Dendritic cell treated with granulocyte-macrophage colony-stimulating factor and Interleukin-4, amounts not matched to agents 40 ng/mL and 50 ng/mL, for 4 days (primary cell): Measurements from ENCODE around the gene HS3ST6.

Experiments used
- H3K27ac Mint-ChIP-seq: one replicate; pipeline ENCODE4 v1.8.0; 2022; ENCODE audit warnings: mild to moderate bottlenecking, mixed read lengths
- H3K27me3 Mint-ChIP-seq: one replicate; pipeline ENCODE4 v1.8.0; 2022; ENCODE audit warnings: mild to moderate bottlenecking, mixed read lengths
- H3K36me3 Mint-ChIP-seq: one replicate; pipeline ENCODE4 v1.8.0; 2022; ENCODE audit warnings: low read depth, mixed read lengths
- H3K4me1 Mint-ChIP-seq: one replicate; pipeline ENCODE4 v1.8.0; 2022; ENCODE audit warnings: low read depth, mixed read lengths
- H3K4me3 Mint-ChIP-seq: one replicate; pipeline ENCODE4 v1.8.0; 2022; ENCODE audit warnings: mild to moderate bottlenecking, moderate library complexity, mixed read lengths
- H3K9me3 Mint-ChIP-seq: one replicate; pipeline ENCODE4 v1.8.0; 2022; ENCODE audit warnings: mixed read lengths
- intact Hi-C: fragments of 100-400 bp; cut with micrococcal nuclease; formaldehyde crosslinking; loops from one replicate; pipeline ENCODE4 v1.15.0; 2022

Gene HS3ST6

GRCh38 chr16:1912215-1912543 lies 6.0 kb downstream of the HS3ST6 start:
- intact Hi-C loops, result no loop called here
- H3K27me3 Mint-ChIP-seq, result peaks cover 65% of the 10 kb centered on the region

GRCh38 chr16:1911467-1912214 lies 6.6 kb downstream of the HS3ST6 start:
- Mint-ChIP-seq H3K36me3 (no peaks in the 10 kb centered on the region), H3K27me3 (peaks cover 63% of the 10 kb centered on the region), H3K9me3 (no peaks in the 10 kb centered on the region), H3K27ac (no peak overlapping the region), H3K4me3 (no peak overlapping the region), H3K4me1 (no peaks in the 10 kb centered on the region)
- intact Hi-C loops, result no loop called here

More at GRCh38 chr16:1912215-1912543, 6.0 kb downstream of the HS3ST6 start:
- no peaks in the 10 kb centered on the region for H3K9me3 Mint-ChIP-seq
- no peak overlapping the region for H3K4me3 Mint-ChIP-seq
- H3K4me1 Mint-ChIP-seq, result no peaks in the 10 kb centered on the region
- no peak overlapping the region for H3K27ac Mint-ChIP-seq
- H3K36me3 Mint-ChIP-seq, result no peaks in the 10 kb centered on the region

GRCh38 chr16:1909561-1910231 lies 8.5 kb downstream of the HS3ST6 start:
- intact Hi-C loops, result no loop called here
- Mint-ChIP-seq H3K36me3 (no peaks in the 10 kb centered on the region), H3K27ac (no peak overlapping the region), H3K4me1 (no peaks in the 10 kb centered on the region), H3K4me3 (no peak overlapping the region), H3K27me3 (peaks cover 56% of the 10 kb centered on the region), H3K9me3 (no peaks in the 10 kb centered on the region)

GRCh38 chr16:1908983-1909382 lies 9.2 kb downstream of the HS3ST6 start:
- no peaks in the 10 kb centered on the region for H3K4me1 Mint-ChIP-seq
- no peaks in the 10 kb centered on the region for H3K9me3 Mint-ChIP-seq
- no peak overlapping the region for H3K27ac Mint-ChIP-seq
- intact Hi-C loops, result no loop called here
- no peaks in the 10 kb centered on the region for H3K36me3 Mint-ChIP-seq
- no peak overlapping the region for H3K4me3 Mint-ChIP-seq
- peaks cover 54% of the 10 kb centered on the region for H3K27me3 Mint-ChIP-seq

- H3K4me1 Mint-ChIP-seq, result no peaks in the 10 kb centered on the region
- no peak overlapping the region for H3K4me3 Mint-ChIP-seq
- no peak overlapping the region for H3K27ac Mint-ChIP-seq
- intact Hi-C loops, result no loop called here
- no peaks in the 10 kb centered on the region for H3K9me3 Mint-ChIP-seq
- no peaks in the 10 kb centered on the region for H3K36me3 Mint-ChIP-seq
- H3K27me3 Mint-ChIP-seq, result peaks cover 49% of the 10 kb centered on the region
Observed at GRCh38 chr16:1908184-1908583, 10.0 kb downstream of the HS3ST6 start.

- H3K27ac Mint-ChIP-seq, result no peak overlapping the region
- H3K4me1 Mint-ChIP-seq, result no peaks in the 10 kb centered on the region
- peaks cover 46% of the 10 kb centered on the region for H3K27me3 Mint-ChIP-seq
- intact Hi-C loops, result no loop called here
- H3K9me3 Mint-ChIP-seq, result no peaks in the 10 kb centered on the region
- no peaks in the 10 kb centered on the region for H3K36me3 Mint-ChIP-seq
- no peak overlapping the region for H3K4me3 Mint-ChIP-seq
Observed at GRCh38 chr16:1907226-1907860, 10.9 kb downstream of the HS3ST6 start.

GRCh38 chr16:1906846-1907165 lies 11.4 kb downstream of the HS3ST6 start:
- H3K27ac Mint-ChIP-seq, result no peak overlapping the region
- H3K4me1 Mint-ChIP-seq, result no peaks in the 10 kb centered on the region
- H3K36me3 Mint-ChIP-seq, result no peaks in the 10 kb centered on the region
- H3K27me3 Mint-ChIP-seq, result peaks cover 46% of the 10 kb centered on the region
- no peak overlapping the region for H3K4me3 Mint-ChIP-seq
- intact Hi-C loops, result no loop called here
- no peaks in the 10 kb centered on the region for H3K9me3 Mint-ChIP-seq

- no peaks in the 10 kb centered on the region for H3K36me3 Mint-ChIP-seq
- H3K4me3 Mint-ChIP-seq, result no peak overlapping the region
- intact Hi-C loops, result no loop called here
- no peaks in the 10 kb centered on the region for H3K4me1 Mint-ChIP-seq
- no peak overlapping the region for H3K27ac Mint-ChIP-seq
- H3K9me3 Mint-ChIP-seq, result no peaks in the 10 kb centered on the region
- H3K27me3 Mint-ChIP-seq, result peaks cover 44% of the 10 kb centered on the region
Observed at GRCh38 chr16:1906055-1906845, 12.0 kb downstream of the HS3ST6 start.

- Mint-ChIP-seq H3K4me3 (no peak overlapping the region), H3K27me3 (peaks cover 45% of the 10 kb centered on the region), H3K9me3 (no peaks in the 10 kb centered on the region), H3K4me1 (no peaks in the 10 kb centered on the region), H3K27ac (no peak overlapping the region), H3K36me3 (no peaks in the 10 kb centered on the region)
- intact Hi-C loops, result no loop called here
Observed at GRCh38 chr16:1903845-1904840, 14.1 kb downstream of the HS3ST6 start.

- Mint-ChIP-seq H3K36me3 (no peaks in the 10 kb centered on the region), H3K27ac (no peak overlapping the region), H3K27me3 (peaks cover 42% of the 10 kb centered on the region), H3K4me1 (no peaks in the 10 kb centered on the region), H3K4me3 (no peak overlapping the region), H3K9me3 (no peaks in the 10 kb centered on the region)
- intact Hi-C loops, result no loop called here
Observed at GRCh38 chr16:1903220-1903574, 15.0 kb downstream of the HS3ST6 start.

- intact Hi-C loops, result no loop called here
- H3K9me3 Mint-ChIP-seq, result no peaks in the 10 kb centered on the region
- no peak overlapping the region for H3K27ac Mint-ChIP-seq
- H3K4me3 Mint-ChIP-seq, result no peak overlapping the region
- no peaks in the 10 kb centered on the region for H3K4me1 Mint-ChIP-seq
- no peaks in the 10 kb centered on the region for H3K36me3 Mint-ChIP-seq
- peaks cover 43% of the 10 kb centered on the region for H3K27me3 Mint-ChIP-seq
Observed at GRCh38 chr16:1902547-1903219, 15.5 kb downstream of the HS3ST6 start.

GRCh38 chr16:1900452-1900774 lies 17.8 kb downstream of the HS3ST6 start:
- H3K27me3 Mint-ChIP-seq, result peaks cover 27% of the 10 kb centered on the region
- H3K4me3 Mint-ChIP-seq, result no peak overlapping the region
- H3K4me1 Mint-ChIP-seq, result no peaks in the 10 kb centered on the region
- no peaks in the 10 kb centered on the region for H3K9me3 Mint-ChIP-seq
- no peak overlapping the region for H3K27ac Mint-ChIP-seq
- H3K36me3 Mint-ChIP-seq, result no peaks in the 10 kb centered on the region
- intact Hi-C loops, result no loop called here
